HG03159 (cell line): Measurements from ENCODE around the gene OSBPL7.

Experiments used
- ATAC-seq: cut with Tn5 transposase; IDR thresholded peaks from one replicate; pipeline ENCODE4 v1.9.1; 2021; ENCODE audit warnings: mild to moderate bottlenecking, moderate library complexity; ENCODE audit not compliant: unreplicated experiment

The OSBPL7 gene, protein sequence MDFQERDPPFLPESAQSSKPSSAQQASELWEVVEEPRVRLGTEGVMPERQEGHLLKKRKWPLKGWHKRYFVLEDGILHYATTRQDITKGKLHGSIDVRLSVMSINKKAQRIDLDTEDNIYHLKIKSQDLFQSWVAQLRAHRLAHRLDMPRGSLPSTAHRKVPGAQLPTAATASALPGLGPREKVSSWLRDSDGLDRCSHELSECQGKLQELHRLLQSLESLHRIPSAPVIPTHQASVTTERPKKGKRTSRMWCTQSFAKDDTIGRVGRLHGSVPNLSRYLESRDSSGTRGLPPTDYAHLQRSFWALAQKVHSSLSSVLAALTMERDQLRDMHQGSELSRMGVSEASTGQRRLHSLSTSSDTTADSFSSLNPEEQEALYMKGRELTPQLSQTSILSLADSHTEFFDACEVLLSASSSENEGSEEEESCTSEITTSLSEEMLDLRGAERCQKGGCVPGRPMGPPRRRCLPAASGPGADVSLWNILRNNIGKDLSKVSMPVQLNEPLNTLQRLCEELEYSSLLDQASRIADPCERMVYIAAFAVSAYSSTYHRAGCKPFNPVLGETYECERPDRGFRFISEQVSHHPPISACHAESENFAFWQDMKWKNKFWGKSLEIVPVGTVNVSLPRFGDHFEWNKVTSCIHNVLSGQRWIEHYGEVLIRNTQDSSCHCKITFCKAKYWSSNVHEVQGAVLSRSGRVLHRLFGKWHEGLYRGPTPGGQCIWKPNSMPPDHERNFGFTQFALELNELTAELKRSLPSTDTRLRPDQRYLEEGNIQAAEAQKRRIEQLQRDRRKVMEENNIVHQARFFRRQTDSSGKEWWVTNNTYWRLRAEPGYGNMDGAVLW

GRCh38 chr17:47821424-47822391 lies at the start of gene OSBPL7:
TSS of gene OSBPL7 (minus strand) at chr17:47821794. CDS start at chr17:47820278, 1,516 bp downstream.
- peak; percentile 64 for ATAC-seq

DNA sequence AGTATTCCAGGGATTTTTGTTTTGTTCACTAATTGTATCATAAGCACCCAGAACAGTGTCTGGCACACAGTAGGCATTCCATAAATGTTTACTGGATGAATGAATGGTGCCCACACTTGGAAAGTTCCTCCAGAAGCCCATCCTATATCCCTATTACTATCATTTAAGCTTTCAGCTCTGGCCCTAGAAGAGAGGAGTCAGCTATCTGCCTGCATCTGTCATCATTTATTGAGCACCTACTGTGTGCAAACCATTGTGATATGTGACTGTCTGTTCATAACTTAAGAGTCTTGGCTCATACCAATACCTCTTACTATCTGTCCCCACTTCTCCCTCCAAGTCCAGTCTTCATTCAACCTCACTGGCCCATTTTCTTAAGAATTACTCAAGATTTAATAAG lies 49.5 kb upstream of the OSBPL7 start:
- ATAC-seq: no peak

DNA sequence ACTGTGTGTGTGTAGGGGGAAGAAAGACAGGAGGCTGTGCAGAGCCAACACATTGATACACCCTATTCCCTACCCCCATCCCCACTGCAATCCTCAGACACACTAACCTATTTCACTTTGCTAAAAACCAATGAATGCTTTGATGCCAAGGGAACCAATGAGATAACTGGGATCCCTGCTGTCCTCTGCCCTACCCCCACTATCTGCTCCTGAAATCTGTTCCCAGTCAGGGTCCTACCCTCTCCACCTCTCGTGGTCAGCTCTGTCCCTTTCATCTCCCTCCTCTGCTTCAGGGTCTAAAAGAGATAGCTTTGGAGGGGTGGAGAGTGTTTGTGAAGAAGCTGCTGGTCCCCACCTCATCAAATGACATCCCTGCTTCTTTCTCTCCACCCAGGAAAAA lies 48.5 kb upstream of the OSBPL7 start:
- no peak for ATAC-seq

DNA sequence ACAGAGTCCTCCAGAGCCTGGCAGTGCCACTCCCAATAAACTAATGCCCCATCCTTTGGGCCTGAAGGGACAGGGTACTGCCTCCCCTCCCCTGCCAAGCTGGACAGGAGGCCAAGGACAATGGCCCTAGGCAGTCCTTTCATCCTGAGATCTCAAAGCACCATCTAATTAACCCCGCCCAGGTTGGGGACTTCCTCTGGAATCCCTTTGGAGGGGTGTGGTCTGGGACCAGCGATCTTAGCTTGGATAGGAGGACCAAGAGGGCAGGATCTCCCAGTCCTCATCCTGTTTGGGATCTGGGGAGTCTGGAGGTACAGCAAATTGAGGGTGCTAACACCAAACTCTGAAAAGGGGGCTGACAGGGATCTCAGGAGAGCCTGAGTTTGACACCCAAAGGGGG lies 47.5 kb upstream of the OSBPL7 start:
- ATAC-seq: no peak

GRCh38 chr17:47867813-47868533 lies 46.4 kb upstream of the OSBPL7 start:
- ATAC-seq: no peak

GRCh38 chr17:47866941-47867340 lies 45.3 kb upstream of the OSBPL7 start:
- no peak for ATAC-seq

DNA sequence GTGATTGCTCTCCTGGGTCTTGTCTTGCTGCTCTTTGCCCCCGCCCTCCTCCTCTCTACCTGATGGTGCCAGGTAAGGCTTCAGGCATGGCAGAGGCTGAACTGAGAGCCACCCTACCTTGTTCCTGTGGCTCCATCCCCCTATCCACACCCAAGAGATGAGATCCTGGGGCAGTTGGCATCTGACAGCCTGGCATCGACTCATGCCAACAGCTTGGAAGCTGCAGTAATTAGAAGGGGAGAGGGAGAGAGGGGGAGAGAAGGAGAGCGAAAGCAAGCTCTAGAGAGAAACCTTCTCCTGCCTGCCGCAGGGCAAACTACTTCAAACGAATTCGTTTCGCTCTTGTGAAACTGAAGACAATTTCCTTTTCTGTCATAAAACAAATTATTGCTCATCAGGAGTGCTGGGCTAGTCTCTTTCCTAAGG lies 43.2 kb upstream of the OSBPL7 start:
- ATAC-seq: no peak

DNA sequence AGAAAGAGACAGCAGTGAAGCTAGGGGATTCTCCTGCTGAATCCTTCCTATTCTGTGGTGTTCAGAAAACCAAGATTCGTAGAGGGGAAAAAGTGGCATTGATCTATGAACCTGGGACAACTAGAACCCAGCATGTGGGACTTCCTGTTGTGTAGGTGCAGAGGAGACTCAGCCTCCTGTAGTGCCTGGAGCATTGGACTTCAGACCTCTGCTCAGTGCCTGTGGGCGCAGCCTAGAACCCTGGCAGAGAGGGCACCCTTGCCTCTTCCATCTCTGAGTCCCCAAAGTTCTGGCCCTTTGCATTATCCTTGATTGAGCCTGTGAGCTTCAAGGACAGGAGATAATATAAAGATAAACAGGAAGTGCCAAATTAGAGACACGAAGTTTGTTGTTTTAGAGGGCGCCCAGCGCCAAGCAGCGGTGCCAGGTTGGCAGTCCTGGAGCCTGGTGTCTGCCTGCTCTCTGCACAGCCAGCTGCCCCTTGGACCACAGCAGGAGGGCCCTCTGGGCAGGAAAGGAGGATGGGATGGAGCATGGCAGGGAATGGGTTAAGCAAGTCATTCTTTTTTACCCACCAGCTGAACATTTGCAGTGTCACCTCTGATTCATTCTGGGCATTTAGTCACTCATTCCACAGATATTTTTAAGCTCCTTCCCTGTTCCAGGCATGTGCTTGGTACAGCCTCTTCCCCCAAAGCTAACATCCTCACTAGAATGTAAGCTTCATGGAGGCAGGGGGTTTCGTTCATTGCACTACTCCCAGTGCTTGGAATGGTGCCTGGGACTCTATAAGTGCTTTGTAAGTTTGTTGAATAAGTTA lies 41.2 kb upstream of the OSBPL7 start:
- no peak for ATAC-seq

DNA sequence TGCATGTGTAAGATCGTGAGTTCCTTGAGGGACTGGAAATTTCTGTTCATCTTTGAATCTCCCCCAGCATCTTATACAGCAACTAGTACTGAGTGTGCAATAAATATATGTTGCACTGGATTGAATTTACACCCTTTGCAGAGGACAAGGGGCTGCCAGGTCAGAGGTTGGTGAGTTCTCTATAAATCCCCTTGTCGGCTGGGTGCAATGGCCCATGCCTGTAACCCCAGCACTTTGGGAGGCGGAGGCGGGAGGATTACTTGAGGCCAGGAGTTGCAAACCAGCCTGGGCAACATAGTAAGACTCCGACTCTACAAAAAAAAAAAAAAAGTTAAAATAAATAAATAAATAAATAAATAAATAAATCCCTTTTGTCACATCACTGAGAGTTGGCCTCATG lies 38.8 kb upstream of the OSBPL7 start:
- no peak for ATAC-seq

- no peak for ATAC-seq
Measured at GRCh38 chr17:47857551-47858455, 36.2 kb upstream of the OSBPL7 start.

DNA sequence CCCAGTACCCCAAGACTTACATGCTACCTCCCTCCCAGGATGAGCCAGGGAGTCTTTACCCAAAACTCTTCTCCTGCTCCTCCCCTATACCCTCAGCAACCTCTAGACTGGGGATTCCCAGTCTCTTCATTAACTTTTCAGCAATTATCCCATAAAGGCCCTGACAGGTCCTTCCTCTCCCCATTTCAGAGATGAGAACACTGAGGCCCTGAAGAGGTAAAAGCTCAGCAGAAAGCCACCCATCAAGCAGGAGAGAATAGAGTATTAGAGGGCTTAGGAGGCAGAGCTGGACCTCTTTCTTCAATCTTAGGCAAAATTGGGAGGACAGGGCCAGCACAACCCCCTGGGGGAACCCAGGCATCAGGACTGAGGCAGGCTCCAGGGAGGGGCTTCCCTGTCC lies 35.2 kb upstream of the OSBPL7 start:
- ATAC-seq: no peak

GRCh38 chr17:47855737-47856136 lies 34.1 kb upstream of the OSBPL7 start:
- ATAC-seq: no peak

- ATAC-seq: no peak
Measured at GRCh38 chr17:47853616-47854015, 32.0 kb upstream of the OSBPL7 start.

- ATAC-seq: no peak
Measured at GRCh38 chr17:47852113-47852949, 30.7 kb upstream of the OSBPL7 start.

DNA sequence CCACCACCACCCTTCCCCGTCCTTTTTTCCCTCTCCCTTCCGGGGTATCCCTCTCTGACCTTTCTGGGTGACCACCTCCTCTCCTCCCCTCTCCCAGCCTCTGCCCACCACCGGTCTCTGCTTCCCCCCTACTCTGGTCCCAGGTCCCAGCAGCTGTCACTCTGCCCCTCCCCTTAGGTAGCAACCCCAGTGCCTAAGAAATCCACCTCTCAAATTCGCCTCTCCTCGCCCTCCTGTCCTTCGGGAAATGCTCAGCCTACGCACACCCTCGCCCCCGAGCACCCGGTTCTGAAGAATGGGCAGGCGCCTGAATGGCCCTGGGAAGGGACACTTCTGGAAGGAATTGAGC lies 30.1 kb upstream of the OSBPL7 start:
- ATAC-seq: no peak

GRCh38 chr17:47850692-47851573 lies 29.3 kb upstream of the OSBPL7 start, which contains the start of gene SP6:
TSS of gene SP6 (minus strand) at chr17:47851163. CDS start at chr17:47848429, 2,734 bp downstream.
- ATAC-seq: no peak

- ATAC-seq: no peak
Measured at GRCh38 chr17:47850373-47850691, 28.7 kb upstream of the OSBPL7 start.
